GM19239 (cell line): ENCODE measurements around the gene DMRTC2.

ENCODE experiments used
- DNase-seq: peaks from one replicate; pipeline ENCODE4 v3.0.0; 2011; ENCODE audit warnings: low spot score; ENCODE audit not compliant: insufficient read length
- FAIRE-seq: peaks from 2 replicates; lab custom pipeline; 2011; peaks lifted over from hg19 to GRCh38; lab: Jason Lieb, UNC

Gene DMRTC2

GRCh38 chr19:41886761-41887710, 42.2 kb downstream of the DMRTC2 start:
- FAIRE-seq: peak; percentile 92
- DNase-seq: no peak

- DNase-seq (no peak), FAIRE-seq (peak; percentile 37)
Measured at GRCh38 chr19:41887711-41888382, 43.0 kb downstream of the DMRTC2 start.

GRCh38 chr19:41888926-41889325, 44.1 kb downstream of the DMRTC2 start:
- FAIRE-seq: no peak

GRCh38 chr19:41889896-41890295, 45.1 kb downstream of the DMRTC2 start:
- DNase-seq (no peak), FAIRE-seq (no peak)

More at GRCh38 chr19:41888926-41889325, 44.1 kb downstream of the DMRTC2 start:
- no peak for DNase-seq

- FAIRE-seq (no peak), DNase-seq (no peak)
Measured at GRCh38 chr19:41890936-41891335, 46.1 kb downstream of the DMRTC2 start.

GRCh38 chr19:41892173-41892902, 47.5 kb downstream of the DMRTC2 start:
- DNase-seq: no peak
- FAIRE-seq: no peak

GRCh38 chr19:41893899-41894298, 49.1 kb downstream of the DMRTC2 start:
- FAIRE-seq: no peak
- no peak for DNase-seq

- DNase-seq: no peak
- FAIRE-seq: no peak
Measured at GRCh38 chr19:41894350-41894749, 49.5 kb downstream of the DMRTC2 start.

- DNase-seq (no peak), FAIRE-seq (no peak)
Measured at GRCh38 chr19:41895745-41896580, 51.1 kb downstream of the DMRTC2 start.

- DNase-seq (no peak), FAIRE-seq (no peak)
Measured at GRCh38 chr19:41896581-41896942, 51.7 kb downstream of the DMRTC2 start.

GRCh38 chr19:41897181-41897580, 52.3 kb downstream of the DMRTC2 start:
- no peak for DNase-seq
- FAIRE-seq: no peak

GRCh38 chr19:41897820-41898219, 53.0 kb downstream of the DMRTC2 start:
- FAIRE-seq: no peak
- DNase-seq: no peak

GRCh38 chr19:41898235-41898634, 53.4 kb downstream of the DMRTC2 start:
- no peak for DNase-seq
- no peak for FAIRE-seq
